ENCODE results near the gene OLFM4. TPM values are rescaled to one million over a fixed set of nuclear protein-coding genes. Genes with fewer than 3 reads are reported as not detected.

Gene OLFM4
- total and polyA plus RNA-seq, 2 experiments from 2014 or later, result not detected

DNA sequence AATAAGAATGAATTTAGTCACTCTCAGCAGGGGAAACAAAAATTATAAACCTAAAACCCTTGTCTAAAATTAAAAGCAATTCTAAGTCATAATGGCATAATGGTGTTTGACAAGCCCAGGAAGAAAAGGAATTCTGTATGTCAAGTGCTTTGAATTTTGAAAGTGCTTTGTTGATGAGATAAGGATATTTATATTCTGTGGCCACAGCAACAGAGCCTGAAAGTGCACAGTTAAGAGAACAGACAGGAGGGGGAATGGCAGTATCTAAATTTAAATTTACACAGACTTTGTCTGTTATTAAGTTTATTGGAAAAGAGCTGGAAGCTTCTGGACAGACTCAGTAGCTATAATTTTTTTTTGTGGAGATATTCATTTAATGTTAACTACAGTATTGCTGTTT, 69.8 kb downstream of the OLFM4 start:
- H3K79me2 ChIP-seq (replicated peaks; ENCODE audit: insufficient read depth), result no peaks in the 10 kb centered on the region
- no peaks in the 10 kb centered on the region for H3K9me2 ChIP-seq (ENCODE audit: insufficient read depth)
- TF ChIP-seq ZNF331 (CRISPR knock-in tag; IDR thresholded peaks at IDR 0.05; ENCODE audit: low read depth), result no peak
- no peak for TF ChIP-seq EZH2 (IDR thresholded peaks at IDR 0.05; ENCODE audit: low read depth, unreplicated experiment)
- no peak for TF ChIP-seq NANOG (IDR thresholded peaks at IDR 0.05; ENCODE audit: borderline replicate concordance)
- no peak for TF ChIP-seq EZH2phosphoT487 (IDR thresholded peaks at IDR 0.05; ENCODE audit: unreplicated experiment)
- TF ChIP-seq, protein P1, sequence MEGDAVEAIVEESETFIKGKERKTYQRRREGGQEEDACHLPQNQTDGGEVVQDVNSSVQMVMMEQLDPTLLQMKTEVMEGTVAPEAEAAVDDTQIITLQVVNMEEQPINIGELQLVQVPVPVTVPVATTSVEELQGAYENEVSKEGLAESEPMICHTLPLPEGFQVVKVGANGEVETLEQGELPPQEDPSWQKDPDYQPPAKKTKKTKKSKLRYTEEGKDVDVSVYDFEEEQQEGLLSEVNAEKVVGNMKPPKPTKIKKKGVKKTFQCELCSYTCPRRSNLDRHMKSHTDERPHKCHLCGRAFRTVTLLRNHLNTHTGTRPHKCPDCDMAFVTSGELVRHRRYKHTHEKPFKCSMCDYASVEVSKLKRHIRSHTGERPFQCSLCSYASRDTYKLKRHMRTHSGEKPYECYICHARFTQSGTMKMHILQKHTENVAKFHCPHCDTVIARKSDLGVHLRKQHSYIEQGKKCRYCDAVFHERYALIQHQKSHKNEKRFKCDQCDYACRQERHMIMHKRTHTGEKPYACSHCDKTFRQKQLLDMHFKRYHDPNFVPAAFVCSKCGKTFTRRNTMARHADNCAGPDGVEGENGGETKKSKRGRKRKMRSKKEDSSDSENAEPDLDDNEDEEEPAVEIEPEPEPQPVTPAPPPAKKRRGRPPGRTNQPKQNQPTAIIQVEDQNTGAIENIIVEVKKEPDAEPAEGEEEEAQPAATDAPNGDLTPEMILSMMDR (conservative IDR thresholded peaks at IDR 0.05; ENCODE audit: low read depth in 2 of 2), result no peak
- TF ChIP-seq STAT1 (IDR thresholded peaks at IDR 0.05; ENCODE audit: unreplicated experiment), result no peak
- no peak for TF ChIP-seq ZNF114 (CRISPR knock-in tag; IDR thresholded peaks at IDR 0.05)
- TF ChIP-seq POLR2AphosphoS5 (IDR thresholded peaks at IDR 0.05; ENCODE audit: low read depth), result no peak
- TF ChIP-seq, protein P2, sequence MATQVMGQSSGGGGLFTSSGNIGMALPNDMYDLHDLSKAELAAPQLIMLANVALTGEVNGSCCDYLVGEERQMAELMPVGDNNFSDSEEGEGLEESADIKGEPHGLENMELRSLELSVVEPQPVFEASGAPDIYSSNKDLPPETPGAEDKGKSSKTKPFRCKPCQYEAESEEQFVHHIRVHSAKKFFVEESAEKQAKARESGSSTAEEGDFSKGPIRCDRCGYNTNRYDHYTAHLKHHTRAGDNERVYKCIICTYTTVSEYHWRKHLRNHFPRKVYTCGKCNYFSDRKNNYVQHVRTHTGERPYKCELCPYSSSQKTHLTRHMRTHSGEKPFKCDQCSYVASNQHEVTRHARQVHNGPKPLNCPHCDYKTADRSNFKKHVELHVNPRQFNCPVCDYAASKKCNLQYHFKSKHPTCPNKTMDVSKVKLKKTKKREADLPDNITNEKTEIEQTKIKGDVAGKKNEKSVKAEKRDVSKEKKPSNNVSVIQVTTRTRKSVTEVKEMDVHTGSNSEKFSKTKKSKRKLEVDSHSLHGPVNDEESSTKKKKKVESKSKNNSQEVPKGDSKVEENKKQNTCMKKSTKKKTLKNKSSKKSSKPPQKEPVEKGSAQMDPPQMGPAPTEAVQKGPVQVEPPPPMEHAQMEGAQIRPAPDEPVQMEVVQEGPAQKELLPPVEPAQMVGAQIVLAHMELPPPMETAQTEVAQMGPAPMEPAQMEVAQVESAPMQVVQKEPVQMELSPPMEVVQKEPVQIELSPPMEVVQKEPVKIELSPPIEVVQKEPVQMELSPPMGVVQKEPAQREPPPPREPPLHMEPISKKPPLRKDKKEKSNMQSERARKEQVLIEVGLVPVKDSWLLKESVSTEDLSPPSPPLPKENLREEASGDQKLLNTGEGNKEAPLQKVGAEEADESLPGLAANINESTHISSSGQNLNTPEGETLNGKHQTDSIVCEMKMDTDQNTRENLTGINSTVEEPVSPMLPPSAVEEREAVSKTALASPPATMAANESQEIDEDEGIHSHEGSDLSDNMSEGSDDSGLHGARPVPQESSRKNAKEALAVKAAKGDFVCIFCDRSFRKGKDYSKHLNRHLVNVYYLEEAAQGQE (IDR thresholded peaks at IDR 0.05; ENCODE audit: unreplicated experiment), result no peak
- TF ChIP-seq, protein P3, sequence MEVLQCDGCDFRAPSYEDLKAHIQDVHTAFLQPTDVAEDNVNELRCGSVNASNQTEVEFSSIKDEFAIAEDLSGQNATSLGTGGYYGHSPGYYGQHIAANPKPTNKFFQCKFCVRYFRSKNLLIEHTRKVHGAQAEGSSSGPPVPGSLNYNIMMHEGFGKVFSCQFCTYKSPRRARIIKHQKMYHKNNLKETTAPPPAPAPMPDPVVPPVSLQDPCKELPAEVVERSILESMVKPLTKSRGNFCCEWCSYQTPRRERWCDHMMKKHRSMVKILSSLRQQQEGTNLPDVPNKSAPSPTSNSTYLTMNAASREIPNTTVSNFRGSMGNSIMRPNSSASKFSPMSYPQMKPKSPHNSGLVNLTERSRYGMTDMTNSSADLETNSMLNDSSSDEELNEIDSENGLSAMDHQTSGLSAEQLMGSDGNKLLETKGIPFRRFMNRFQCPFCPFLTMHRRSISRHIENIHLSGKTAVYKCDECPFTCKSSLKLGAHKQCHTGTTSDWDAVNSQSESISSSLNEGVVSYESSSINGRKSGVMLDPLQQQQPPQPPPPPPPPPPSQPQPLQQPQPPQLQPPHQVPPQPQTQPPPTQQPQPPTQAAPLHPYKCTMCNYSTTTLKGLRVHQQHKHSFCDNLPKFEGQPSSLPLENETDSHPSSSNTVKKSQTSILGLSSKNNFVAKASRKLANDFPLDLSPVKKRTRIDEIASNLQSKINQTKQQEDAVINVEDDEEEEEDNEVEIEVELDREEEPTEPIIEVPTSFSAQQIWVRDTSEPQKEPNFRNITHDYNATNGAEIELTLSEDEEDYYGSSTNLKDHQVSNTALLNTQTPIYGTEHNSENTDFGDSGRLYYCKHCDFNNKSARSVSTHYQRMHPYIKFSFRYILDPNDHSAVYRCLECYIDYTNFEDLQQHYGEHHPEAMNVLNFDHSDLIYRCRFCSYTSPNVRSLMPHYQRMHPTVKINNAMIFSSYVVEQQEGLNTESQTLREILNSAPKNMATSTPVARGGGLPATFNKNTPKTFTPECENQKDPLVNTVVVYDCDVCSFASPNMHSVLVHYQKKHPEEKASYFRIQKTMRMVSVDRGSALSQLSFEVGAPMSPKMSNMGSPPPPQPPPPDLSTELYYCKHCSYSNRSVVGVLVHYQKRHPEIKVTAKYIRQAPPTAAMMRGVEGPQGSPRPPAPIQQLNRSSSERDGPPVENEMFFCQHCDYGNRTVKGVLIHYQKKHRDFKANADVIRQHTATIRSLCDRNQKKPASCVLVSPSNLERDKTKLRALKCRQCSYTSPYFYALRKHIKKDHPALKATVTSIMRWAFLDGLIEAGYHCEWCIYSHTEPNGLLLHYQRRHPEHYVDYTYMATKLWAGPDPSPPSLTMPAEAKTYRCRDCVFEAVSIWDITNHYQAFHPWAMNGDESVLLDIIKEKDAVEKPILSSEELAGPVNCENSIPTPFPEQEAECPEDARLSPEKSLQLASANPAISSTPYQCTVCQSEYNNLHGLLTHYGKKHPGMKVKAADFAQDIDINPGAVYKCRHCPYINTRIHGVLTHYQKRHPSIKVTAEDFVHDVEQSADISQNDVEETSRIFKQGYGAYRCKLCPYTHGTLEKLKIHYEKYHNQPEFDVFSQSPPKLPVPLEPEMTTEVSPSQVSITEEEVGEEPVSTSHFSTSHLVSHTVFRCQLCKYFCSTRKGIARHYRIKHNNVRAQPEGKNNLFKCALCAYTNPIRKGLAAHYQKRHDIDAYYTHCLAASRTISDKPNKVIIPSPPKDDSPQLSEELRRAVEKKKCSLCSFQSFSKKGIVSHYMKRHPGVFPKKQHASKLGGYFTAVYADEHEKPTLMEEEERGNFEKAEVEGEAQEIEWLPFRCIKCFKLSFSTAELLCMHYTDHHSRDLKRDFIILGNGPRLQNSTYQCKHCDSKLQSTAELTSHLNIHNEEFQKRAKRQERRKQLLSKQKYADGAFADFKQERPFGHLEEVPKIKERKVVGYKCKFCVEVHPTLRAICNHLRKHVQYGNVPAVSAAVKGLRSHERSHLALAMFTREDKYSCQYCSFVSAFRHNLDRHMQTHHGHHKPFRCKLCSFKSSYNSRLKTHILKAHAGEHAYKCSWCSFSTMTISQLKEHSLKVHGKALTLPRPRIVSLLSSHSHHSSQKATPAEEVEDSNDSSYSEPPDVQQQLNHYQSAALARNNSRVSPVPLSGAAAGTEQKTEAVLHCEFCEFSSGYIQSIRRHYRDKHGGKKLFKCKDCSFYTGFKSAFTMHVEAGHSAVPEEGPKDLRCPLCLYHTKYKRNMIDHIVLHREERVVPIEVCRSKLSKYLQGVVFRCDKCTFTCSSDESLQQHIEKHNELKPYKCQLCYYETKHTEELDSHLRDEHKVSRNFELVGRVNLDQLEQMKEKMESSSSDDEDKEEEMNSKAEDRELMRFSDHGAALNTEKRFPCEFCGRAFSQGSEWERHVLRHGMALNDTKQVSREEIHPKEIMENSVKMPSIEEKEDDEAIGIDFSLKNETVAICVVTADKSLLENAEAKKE (CRISPR knock-in tag; IDR thresholded peaks at IDR 0.05), result no peak
- no peak for TF ChIP-seq CREB1 (CRISPR knock-in tag; IDR thresholded peaks at IDR 0.05; ENCODE audit: low read depth)
- no peak for TF ChIP-seq JUNB (IDR thresholded peaks at IDR 0.05; ENCODE audit: unreplicated experiment)
- TF ChIP-seq, protein P4, sequence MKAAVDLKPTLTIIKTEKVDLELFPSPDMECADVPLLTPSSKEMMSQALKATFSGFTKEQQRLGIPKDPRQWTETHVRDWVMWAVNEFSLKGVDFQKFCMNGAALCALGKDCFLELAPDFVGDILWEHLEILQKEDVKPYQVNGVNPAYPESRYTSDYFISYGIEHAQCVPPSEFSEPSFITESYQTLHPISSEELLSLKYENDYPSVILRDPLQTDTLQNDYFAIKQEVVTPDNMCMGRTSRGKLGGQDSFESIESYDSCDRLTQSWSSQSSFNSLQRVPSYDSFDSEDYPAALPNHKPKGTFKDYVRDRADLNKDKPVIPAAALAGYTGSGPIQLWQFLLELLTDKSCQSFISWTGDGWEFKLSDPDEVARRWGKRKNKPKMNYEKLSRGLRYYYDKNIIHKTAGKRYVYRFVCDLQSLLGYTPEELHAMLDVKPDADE (IDR thresholded peaks at IDR 0.05), result no peak
- no peaks in the 10 kb centered on the region for H4K20me1 ChIP-seq (replicated peaks; ENCODE audit: insufficient read depth)
- no peak overlapping the region for H3K4me2 ChIP-seq
- no peaks in the 10 kb centered on the region for H3K4me1 Mint-ChIP-seq
- peaks cover 2% of the 10 kb centered on the region for H3K27me3 Mint-ChIP-seq (ENCODE audit: insufficient read depth, low read depth, poor library complexity)
- H3K27ac ChIP-seq (ENCODE audit: low read depth), result no peak overlapping the region
- no peak overlapping the region for H3K4me3 ChIP-seq
- H3K27me3 ChIP-seq (ENCODE audit: insufficient read depth), result no peaks in the 10 kb centered on the region
- peaks cover 4% of the 10 kb centered on the region; the same call in 2 of the 3 replicates for H3K9me3 Mint-ChIP-seq
- H3K36me3 Mint-ChIP-seq (ENCODE audit: low read depth), result no peaks in the 10 kb centered on the region
- DNase-seq (ENCODE audit: low spot score) (no peak), ATAC-seq (no peak)
- H3K36me3 ChIP-seq (ENCODE audit: insufficient read depth), result no peaks in the 10 kb centered on the region
- H3K4me1 ChIP-seq (ENCODE audit: insufficient read depth), result no peaks in the 10 kb centered on the region
- H2AFZ ChIP-seq, result no peak overlapping the region
- H3K4me3 Mint-ChIP-seq, result no peak overlapping the region
- no peaks in the 10 kb centered on the region for H3F3A ChIP-seq (replicated peaks; ENCODE audit: low read depth)
- no peak overlapping the region for H3K27ac Mint-ChIP-seq
